BE2C (cell line): ENCODE data around the gene ENTPD2.

Source experiments
- DNase-seq: peaks from one replicate; pipeline ENCODE4 v3.0.0-alpha.2; 2020
- H3K27me3 ChIP-seq: fragments of 250-450 bp; sonication (Bioruptor Pico); 2 replicates; pipeline ENCODE4 v1.5.1; 2020; ENCODE audit warnings: mild to moderate bottlenecking
- H3K36me3 ChIP-seq: fragments of 250-450 bp; sonication (Bioruptor Pico); 2 replicates; pipeline ENCODE4 v1.5.1; 2020; ENCODE audit warnings: mild to moderate bottlenecking
- H3K4me1 ChIP-seq: fragments of 250-450 bp; sonication (Bioruptor Pico); 2 replicates; pipeline ENCODE4 v1.5.1; 2020
- H3K4me3 ChIP-seq: 2 replicates; pipeline ENCODE4 v1.5.1; 2011; ENCODE audit warnings: low read depth, low read length
- H3K9me3 ChIP-seq: fragments of 250-450 bp; sonication (Bioruptor Pico); 2 replicates; pipeline ENCODE4 v1.5.1; 2020
- TF ChIP-seq, protein P1 (sequence below): IDR thresholded peaks from 2 replicates; pipeline ENCODE4 v1.5.1; 2012; ENCODE audit warnings: mild to moderate bottlenecking, low read depth, low read length

The ENTPD2 gene

DNA sequence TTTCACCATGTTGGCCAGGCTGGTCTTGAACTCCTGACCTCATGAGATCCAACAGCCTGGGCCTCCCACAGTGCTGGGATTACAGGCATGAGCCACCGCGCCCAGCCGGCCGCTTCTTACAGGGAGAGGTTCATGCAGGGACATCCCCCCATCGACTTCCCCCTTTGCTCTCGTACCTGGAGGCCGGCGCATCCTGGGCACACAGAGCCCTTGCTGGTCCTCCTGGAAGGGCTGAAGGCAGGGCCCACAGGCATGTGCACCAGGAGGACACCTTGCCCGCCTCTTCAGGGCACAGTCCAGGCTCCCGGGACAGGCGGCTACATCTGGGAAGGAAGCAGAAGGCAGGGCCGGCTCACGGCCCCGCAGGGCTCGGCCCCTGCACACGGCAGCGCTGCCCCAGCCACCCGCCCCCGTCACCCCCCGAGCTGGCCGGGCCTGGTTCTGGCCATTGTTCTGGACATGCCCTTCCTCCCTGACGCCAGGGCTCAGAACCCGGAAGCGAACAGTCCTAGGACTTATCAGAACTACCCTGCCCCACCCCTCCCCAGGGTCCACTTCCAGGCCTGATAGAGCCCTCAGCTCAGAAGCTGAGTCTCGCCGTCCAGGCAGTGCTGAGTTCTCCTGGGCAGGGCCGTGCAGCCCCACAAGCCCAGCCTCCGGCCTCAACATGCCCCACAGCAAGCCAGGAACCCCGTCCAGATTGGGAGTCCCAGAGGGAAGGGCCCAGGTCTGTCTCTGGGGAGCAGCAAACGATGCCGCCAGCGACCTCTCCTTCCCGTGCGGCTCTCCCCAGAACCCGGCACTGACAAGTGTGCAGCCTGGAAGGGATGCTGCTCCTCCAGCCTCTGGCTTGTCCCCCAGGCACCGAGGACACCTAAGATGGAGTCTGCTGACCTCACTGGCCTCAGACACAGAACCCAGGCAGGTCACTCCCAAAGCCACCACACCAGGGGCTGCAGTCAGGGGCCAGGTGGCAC lies 10.8 kb downstream of the ENTPD2 start:
- Histone ChIP-seq H3K9me3 (no peaks in the 10 kb centered on the region), H3K4me1 (peaks cover 14% of the 10 kb centered on the region), H3K4me3 (peak overlapping the region; percentile 19), H3K36me3 (peaks cover 22% of the 10 kb centered on the region), H3K27me3 (no peaks in the 10 kb centered on the region)
- TF ChIP-seq, protein P1, sequence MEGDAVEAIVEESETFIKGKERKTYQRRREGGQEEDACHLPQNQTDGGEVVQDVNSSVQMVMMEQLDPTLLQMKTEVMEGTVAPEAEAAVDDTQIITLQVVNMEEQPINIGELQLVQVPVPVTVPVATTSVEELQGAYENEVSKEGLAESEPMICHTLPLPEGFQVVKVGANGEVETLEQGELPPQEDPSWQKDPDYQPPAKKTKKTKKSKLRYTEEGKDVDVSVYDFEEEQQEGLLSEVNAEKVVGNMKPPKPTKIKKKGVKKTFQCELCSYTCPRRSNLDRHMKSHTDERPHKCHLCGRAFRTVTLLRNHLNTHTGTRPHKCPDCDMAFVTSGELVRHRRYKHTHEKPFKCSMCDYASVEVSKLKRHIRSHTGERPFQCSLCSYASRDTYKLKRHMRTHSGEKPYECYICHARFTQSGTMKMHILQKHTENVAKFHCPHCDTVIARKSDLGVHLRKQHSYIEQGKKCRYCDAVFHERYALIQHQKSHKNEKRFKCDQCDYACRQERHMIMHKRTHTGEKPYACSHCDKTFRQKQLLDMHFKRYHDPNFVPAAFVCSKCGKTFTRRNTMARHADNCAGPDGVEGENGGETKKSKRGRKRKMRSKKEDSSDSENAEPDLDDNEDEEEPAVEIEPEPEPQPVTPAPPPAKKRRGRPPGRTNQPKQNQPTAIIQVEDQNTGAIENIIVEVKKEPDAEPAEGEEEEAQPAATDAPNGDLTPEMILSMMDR: no peak
- no peak for DNase-seq

DNA sequence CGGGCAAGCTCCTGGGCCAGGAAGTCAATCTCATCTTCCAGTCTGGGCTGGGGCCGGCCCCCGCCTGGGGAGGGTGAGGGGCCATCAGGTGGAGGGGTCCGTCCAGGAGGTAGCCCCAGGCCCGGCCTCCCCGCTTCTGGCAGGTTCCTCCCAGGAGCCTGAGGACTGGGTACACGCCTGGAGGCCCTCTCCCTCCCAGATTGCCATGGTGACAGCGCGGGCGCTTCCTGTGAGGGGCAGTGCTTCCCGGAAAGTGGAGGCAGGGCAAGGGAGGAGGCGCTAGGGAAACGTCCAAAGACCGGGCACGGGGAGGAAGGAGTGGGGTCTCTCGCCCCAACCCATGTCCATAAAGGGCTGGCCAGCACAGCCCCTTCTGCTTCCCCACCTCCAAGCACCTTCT lies 12.7 kb downstream of the ENTPD2 start:
- Histone ChIP-seq H3K9me3 (no peaks in the 10 kb centered on the region), H3K4me1 (peaks cover 14% of the 10 kb centered on the region), H3K4me3 (peak overlapping the region; percentile 20; the same call in 1 of the 2 replicates), H3K27me3 (no peaks in the 10 kb centered on the region), H3K36me3 (peaks cover 25% of the 10 kb centered on the region)
- peak; percentile 76 for DNase-seq
- TF ChIP-seq, protein P1: no peak

DNA sequence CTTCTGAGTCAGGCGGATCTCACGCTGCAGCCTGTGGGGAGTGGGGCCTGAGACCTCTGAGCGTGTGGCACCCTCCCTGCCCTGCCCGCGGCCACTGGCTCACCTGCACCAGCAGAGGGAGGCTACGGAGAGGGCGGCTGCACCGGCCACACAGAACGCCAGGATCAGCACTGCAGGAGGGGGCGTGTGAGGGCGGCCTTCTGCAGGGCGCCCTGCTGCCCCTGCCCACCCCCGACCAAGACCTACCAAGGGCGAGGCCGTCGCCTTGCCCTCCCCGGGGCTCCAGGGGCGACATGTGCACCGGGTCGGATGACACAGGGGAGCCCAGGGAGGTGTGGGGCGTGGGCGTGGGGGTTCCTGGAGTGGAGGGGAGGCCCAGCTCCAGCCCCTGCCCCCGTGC lies 13.3 kb downstream of the ENTPD2 start:
- Histone ChIP-seq H3K36me3 (peaks cover 25% of the 10 kb centered on the region), H3K27me3 (no peaks in the 10 kb centered on the region), H3K4me1 (peaks cover 14% of the 10 kb centered on the region), H3K9me3 (no peaks in the 10 kb centered on the region), H3K4me3 (no peak overlapping the region)
- no peak for DNase-seq
- TF ChIP-seq, protein P1: no peak

DNA sequence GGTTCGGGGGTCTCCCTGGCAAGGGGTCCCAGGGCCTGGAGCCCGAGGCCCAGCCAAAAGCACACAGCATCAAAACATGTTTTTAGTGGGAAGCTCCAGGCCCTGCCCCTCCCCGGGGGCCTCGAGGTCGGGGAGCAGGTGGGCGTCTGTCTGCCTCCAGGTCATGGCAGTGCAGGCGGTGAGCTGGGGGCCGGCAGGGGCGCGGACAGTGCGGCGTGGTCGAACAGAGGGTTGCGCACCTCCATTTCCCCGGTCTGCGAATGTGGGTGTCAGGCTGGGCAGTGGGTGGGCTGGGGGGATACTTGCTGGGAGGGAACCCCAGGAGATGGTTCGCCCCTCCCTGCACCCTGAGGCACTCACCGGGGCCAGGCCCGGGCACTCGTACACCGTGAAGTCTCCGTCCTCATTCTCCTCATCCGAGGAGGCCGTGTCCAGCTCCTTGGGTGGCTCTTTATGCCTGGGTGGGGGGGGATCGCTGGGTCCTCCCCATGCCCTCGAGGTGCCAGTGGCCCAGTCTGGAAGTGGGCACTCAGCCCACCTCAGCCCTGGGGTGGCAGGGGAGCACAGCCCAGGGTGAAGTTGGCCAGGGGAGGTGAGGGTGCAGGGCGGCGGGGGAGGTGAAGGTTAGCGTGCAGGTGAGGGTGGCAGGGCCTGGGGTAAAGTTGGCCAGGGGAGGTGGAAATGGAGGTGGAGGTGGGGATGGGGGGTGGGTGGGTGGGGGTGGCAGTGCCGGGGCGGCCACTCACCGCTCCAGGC lies 14.1 kb downstream of the ENTPD2 start:
- no peak for DNase-seq
- Histone ChIP-seq H3K9me3 (no peaks in the 10 kb centered on the region), H3K4me3 (no peak overlapping the region), H3K27me3 (no peaks in the 10 kb centered on the region), H3K36me3 (peaks cover 25% of the 10 kb centered on the region), H3K4me1 (peaks cover 17% of the 10 kb centered on the region)
- TF ChIP-seq, protein P1: no peak

DNA sequence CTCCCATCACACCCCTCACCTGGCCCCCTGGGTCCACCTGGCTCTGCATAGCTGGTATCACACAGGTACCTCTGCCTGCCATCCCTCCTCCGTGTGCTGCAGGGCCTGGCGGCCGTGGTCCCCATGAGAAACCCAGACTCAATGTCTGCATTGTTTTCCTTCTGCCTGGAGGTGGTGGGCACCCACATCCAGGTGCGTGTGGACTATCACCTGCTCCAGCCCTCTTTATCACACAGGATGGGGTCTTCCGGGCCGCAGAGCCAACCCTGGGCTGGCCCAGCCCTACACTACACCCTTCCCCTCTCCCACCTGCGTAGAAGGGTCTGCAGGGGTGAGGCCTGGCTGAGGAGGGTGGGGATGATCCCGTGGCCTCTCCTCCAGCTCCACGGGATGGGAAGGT lies 14.9 kb downstream of the ENTPD2 start:
- no peak for DNase-seq
- Histone ChIP-seq H3K27me3 (no peaks in the 10 kb centered on the region), H3K36me3 (peaks cover 25% of the 10 kb centered on the region), H3K4me3 (no peak overlapping the region), H3K9me3 (no peaks in the 10 kb centered on the region), H3K4me1 (peaks cover 11% of the 10 kb centered on the region)
- TF ChIP-seq, protein P1: no peak
